Naive thymus-derived CD4-positive, alpha-beta T cell (primary cell): Measurements from ENCODE around the gene MIPEP. TPM values are rescaled to one million over a fixed set of nuclear protein-coding genes. Genes with fewer than 3 reads are reported as not detected.

Experiments used
- ATAC-seq: fragments of 150-1000 bp; cut with Tn5 transposase; 2 replicates; pipeline ENCODE4 v1.10.0; 2021; ENCODE audit warnings: mild to moderate bottlenecking, moderate library complexity
- CTCF ChIA-PET: fragments of 350-600 bp; sonication (Branson Sonifier 250); formaldehyde crosslinking; loops from one replicate; lab custom pipeline; 2021; ENCODE audit warnings: antibody characterized with exemption; lab: Charles Lee
- POLR2A ChIA-PET: fragments of 350-600 bp; sonication (Branson Sonifier 250); formaldehyde crosslinking; loops from one replicate; lab custom pipeline; 2021; ENCODE audit warnings: antibody characterized with exemption, inconsistent platforms; lab: Charles Lee
- DNase-seq, 9 donors: peaks; one replicate each; pipeline versions ENCODE4 v3.0.0 to v3.0.0-alpha.2; 2020 to 2022; ENCODE audit warnings: mixed read lengths in 1 of 9
- H3K27ac ChIP-seq: one replicate; pipeline ENCODE4 v1.7.0; 2013; ENCODE audit warnings: mild to moderate bottlenecking, low read depth, low read length, moderate library complexity
- H3K27me3 ChIP-seq, 2 donors: one replicate each; pipeline ENCODE4 v1.7.0; 2013; ENCODE audit warnings: low read length in 2 of 2, mild to moderate bottlenecking in 2 of 2, moderate library complexity in 2 of 2; ENCODE audit not compliant: control insufficient read depth in 2 of 2, insufficient read depth in 2 of 2
- H3K36me3 ChIP-seq, 3 experiments: 1 replicate in 2 of 3; 2 replicates in 1 of 3; pipeline ENCODE4 v1.7.0; 2013; ENCODE audit warnings: low read length in 3 of 3, mild to moderate bottlenecking in 3 of 3, moderate library complexity in 1 of 3; ENCODE audit not compliant: insufficient read depth in 3 of 3, control insufficient read depth in 2 of 3
- H3K4me1 ChIP-seq, 2 donors: one replicate each; pipeline ENCODE4 v1.7.0; 2013; ENCODE audit warnings: low read length in 2 of 2, mild to moderate bottlenecking in 2 of 2, moderate library complexity in 1 of 2; ENCODE audit not compliant: control insufficient read depth in 2 of 2, insufficient read depth in 2 of 2
- H3K4me3 ChIP-seq: 2 replicates; pipeline ENCODE4 v1.7.0; 2013; ENCODE audit warnings: mild to moderate bottlenecking, low read length
- H3K9me3 ChIP-seq, 3 experiments: 1 replicate in 2 of 3; 2 replicates in 1 of 3; pipeline ENCODE4 v1.7.0; 2013; ENCODE audit warnings: low read length in 3 of 3; ENCODE audit not compliant: control insufficient read depth in 2 of 3
- H3K27ac Mint-ChIP-seq, 9 donors: one replicate each; pipeline ENCODE4 v1.8.0; 2020 to 2022; ENCODE audit warnings: mixed read lengths in 9 of 9, mild to moderate bottlenecking in 8 of 9, moderate library complexity in 5 of 9, inconsistent platforms in 2 of 9
- H3K27me3 Mint-ChIP-seq, 5 donors: one replicate each; pipeline ENCODE4 v1.8.0; 2021 to 2022; ENCODE audit warnings: mixed read lengths in 5 of 5, mild to moderate bottlenecking in 1 of 5
- H3K36me3 Mint-ChIP-seq, 5 donors: one replicate each; pipeline ENCODE4 v1.8.0; 2020 to 2022; ENCODE audit warnings: mixed read lengths in 5 of 5, mild to moderate bottlenecking in 3 of 5, inconsistent platforms in 1 of 5
- H3K4me1 Mint-ChIP-seq, 7 donors: one replicate each; pipeline ENCODE4 v1.8.0; 2020 to 2022; ENCODE audit warnings: mixed read lengths in 7 of 7, mild to moderate bottlenecking in 3 of 7, inconsistent platforms in 1 of 7
- H3K4me3 Mint-ChIP-seq, 10 donors: one replicate each; pipeline ENCODE4 v1.8.0; 2020 to 2022; ENCODE audit warnings: mild to moderate bottlenecking in 10 of 10, mixed read lengths in 10 of 10, moderate library complexity in 6 of 10, inconsistent platforms in 2 of 10
- H3K9me3 Mint-ChIP-seq, 11 donors: one replicate each; pipeline ENCODE4 v1.8.0; 2020 to 2022; ENCODE audit warnings: mixed read lengths in 11 of 11, mild to moderate bottlenecking in 4 of 11, inconsistent platforms in 1 of 11, moderate library complexity in 1 of 11
- intact Hi-C, 2 donors: fragments of 100-400 bp; cut with micrococcal nuclease; formaldehyde crosslinking; loops; one replicate each; pipeline ENCODE4 v1.15.1; 2023
- polyA plus RNA-seq, 2 donors: library from polyadenylated mRNA; unstranded; fragments of 300-500 nt; fragmentation: Illumina TruSeq; gene quantifications; one replicate each; pipeline ENCODE4 v1.2.3, GENCODE V29; 2021
- total RNA-seq, 6 experiments: library from RNA in 5 of 6; stranded (reverse) in 5 of 6; gene quantifications; 1 replicate in 5 of 6; 2 replicates in 1 of 6; pipeline ENCODE4 v1.2.3 and lab custom pipeline; 2021 to 2026

MIPEP gene
- total and polyA plus RNA-seq, 7 experiments from 2014 or later, result 8.0 to 20.7 (median 9.5) TPM

DNA sequence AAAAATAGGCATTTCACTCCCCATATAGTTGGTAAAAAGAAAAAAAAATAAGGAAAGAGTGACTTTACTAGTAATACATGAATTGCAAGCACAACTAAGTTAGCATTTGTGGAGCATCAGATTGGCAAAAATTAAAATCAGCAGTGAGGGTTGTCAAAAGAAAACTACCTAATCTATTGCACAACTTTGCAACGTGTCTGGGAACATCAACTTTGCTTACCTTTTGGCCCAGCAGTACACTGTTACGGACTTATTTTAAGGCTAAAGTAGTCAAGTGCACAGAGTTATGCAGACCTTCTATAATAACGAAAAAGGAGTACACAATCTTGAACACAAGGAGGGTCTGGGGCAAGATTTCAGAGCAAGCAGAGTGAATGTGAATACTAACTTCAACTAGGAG lies 102.6 kb downstream of the MIPEP start:
- no peak for DNase-seq
- peaks cover 0 to 21% (median 7%) of the 10 kb centered on the region in 5 donors for H3K36me3 Mint-ChIP-seq
- no peak for ATAC-seq
- intact Hi-C loops, result no loop called here
- H3K36me3 ChIP-seq, result no peaks in the 10 kb centered on the region
- no peaks in the 10 kb centered on the region for H3K27me3 ChIP-seq
- no peak overlapping the region for H3K27ac ChIP-seq
- H3K4me1 ChIP-seq, result no peaks in the 10 kb centered on the region
- no peaks in the 10 kb centered on the region for H3K9me3 ChIP-seq
- H3K4me3 ChIP-seq, result no peak overlapping the region
- no peak overlapping the region for H3K27ac Mint-ChIP-seq
- no peak overlapping the region for H3K4me3 Mint-ChIP-seq
- H3K4me1 Mint-ChIP-seq, result peaks cover 0 to 6% (median 4%) of the 10 kb centered on the region in 7 donors
- peaks cover 0 to 4% (median 0%) of the 10 kb centered on the region in 11 donors for H3K9me3 Mint-ChIP-seq
- ChIA-PET POLR2A (interaction anchor here (0.6 kb wide), 1 partner anchor 97 kb away, joined by 4 read pairs; no protein-coding TSS in a partner anchor), CTCF (no interaction called here)
- no peaks in the 10 kb centered on the region for H3K27me3 Mint-ChIP-seq

DNA sequence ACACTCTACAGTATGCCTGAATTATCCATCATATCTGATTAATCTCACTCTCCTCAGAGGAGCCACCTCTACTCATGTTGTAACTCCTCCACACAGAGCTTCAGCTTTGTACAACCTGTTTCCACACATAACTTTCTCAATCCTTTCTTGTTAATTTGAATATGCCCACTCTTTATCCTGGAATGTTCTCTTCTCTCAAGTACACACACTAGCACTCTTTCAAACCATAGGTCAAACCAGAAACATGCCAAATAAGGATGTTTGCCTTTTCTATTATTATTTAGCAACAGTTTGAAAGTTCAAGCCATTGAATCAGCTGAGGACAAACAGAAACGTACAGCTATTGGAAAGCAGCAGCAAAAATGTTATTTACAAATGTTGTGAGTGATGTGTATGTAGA lies 110.3 kb downstream of the MIPEP start:
- peak overlapping the region in 1 of 9 donors; percentile 42 for H3K27ac Mint-ChIP-seq
- H3K27me3 ChIP-seq, result peaks cover 0 to 2% of the 10 kb centered on the region in 2 donors
- ChIA-PET POLR2A (interaction anchor here (0.6 kb wide), 1 partner anchor 312 kb away, joined by 3 read pairs; no protein-coding TSS in a partner anchor), CTCF (interaction anchor here (0.6 kb wide), 1 partner anchor 948 kb away, joined by 3 read pairs; no protein-coding TSS in a partner anchor)
- no peak overlapping the region for H3K27ac ChIP-seq
- intact Hi-C loops, result loop anchor here in 1 of 2 donors (2.0 to 10.0 kb wide), 3 partner anchors 37 to 312 kb away; partner anchors contain the start of gene TNFRSF19
- H3K4me1 Mint-ChIP-seq, result peaks cover 0 to 25% (median 13%) of the 10 kb centered on the region in 7 donors
- peaks cover 0 to 3% (median 0%) of the 10 kb centered on the region in 11 donors for H3K9me3 Mint-ChIP-seq
- H3K27me3 Mint-ChIP-seq, result no peaks in the 10 kb centered on the region
- DNase-seq (no peak), ATAC-seq (no peak)
- H3K9me3 ChIP-seq, result no peaks in the 10 kb centered on the region
- H3K4me3 ChIP-seq, result no peak overlapping the region
- H3K36me3 ChIP-seq, result no peaks in the 10 kb centered on the region
- no peak overlapping the region for H3K4me3 Mint-ChIP-seq
- H3K4me1 ChIP-seq, result no peaks in the 10 kb centered on the region
- peaks cover 0 to 30% (median 19%) of the 10 kb centered on the region in 5 donors for H3K36me3 Mint-ChIP-seq

DNA sequence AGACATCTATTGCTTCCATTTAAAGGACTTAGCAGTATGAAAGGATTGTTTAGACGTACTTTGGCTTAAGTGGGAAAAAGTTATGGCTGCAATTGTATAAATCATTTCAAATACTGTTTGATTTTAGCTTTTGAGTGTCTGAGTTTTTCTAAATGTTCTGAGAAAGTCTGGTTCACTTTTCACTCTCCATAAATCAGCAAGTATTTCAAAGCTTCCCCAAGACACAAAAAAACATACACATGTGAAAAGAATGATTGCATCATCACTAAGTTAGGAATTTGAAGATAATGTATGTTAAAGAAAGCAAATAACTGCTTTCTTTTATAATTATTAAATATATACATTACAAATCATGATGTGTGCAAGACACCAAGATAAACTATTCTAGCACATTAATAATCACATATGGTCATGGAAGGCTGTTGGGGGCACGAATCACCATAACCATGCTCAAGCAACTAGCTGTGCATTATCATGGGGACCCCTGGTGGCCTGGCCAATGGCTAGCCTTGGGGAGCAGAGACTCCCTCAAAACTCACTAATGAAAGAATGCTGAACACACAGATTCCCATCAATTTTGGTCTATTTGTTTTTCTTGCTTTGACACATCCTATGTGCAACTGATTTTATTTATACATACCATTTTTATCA lies 111.1 kb downstream of the MIPEP start:
- CTCF ChIA-PET, result interaction anchor here (0.6 kb wide), 1 partner anchor 949 kb away, joined by 3 read pairs; no protein-coding TSS in a partner anchor
- H3K27ac ChIP-seq, result no peak overlapping the region
- Mint-ChIP-seq H3K36me3 (peaks cover 0 to 27% (median 19%) of the 10 kb centered on the region in 5 donors), H3K9me3 (peaks cover 0 to 3% (median 0%) of the 10 kb centered on the region in 11 donors), H3K27ac (no peak overlapping the region), H3K4me3 (no peak overlapping the region), H3K27me3 (no peaks in the 10 kb centered on the region), H3K4me1 (peaks cover 0 to 26% (median 13%) of the 10 kb centered on the region in 7 donors)
- no peaks in the 10 kb centered on the region for H3K9me3 ChIP-seq
- H3K36me3 ChIP-seq, result no peaks in the 10 kb centered on the region
- intact Hi-C loops, result loop anchor here in 1 of 2 donors (2.0 to 10.0 kb wide), 3 partner anchors 36 to 311 kb away; partner anchors contain the start of gene TNFRSF19
- H3K27me3 ChIP-seq, result peaks cover 0 to 2% of the 10 kb centered on the region in 2 donors
- ATAC-seq, result no peak
- H3K4me1 ChIP-seq, result no peaks in the 10 kb centered on the region
- H3K4me3 ChIP-seq, result no peak overlapping the region
- POLR2A ChIA-PET, result no interaction called here
- no peak for DNase-seq

DNA sequence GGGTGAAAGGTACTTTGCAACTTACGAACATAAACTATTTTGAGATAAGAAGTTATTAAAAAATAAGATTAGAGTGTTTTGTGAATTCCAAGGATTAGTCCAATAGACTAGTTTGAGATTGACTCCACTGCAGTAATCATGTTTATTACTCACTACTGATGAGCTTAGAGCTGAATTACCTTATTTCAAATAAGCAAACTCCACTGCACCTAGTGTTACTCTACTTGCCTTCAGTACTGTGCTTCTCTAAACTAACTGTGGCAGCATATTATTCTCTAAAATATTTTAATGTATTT lies 111.7 kb downstream of the MIPEP start:
- Mint-ChIP-seq H3K9me3 (peaks cover 0 to 3% (median 0%) of the 10 kb centered on the region in 11 donors), H3K27ac (no peak overlapping the region), H3K4me1 (peaks cover 0 to 32% (median 13%) of the 10 kb centered on the region in 7 donors), H3K4me3 (no peak overlapping the region), H3K36me3 (peaks cover 0 to 27% (median 19%) of the 10 kb centered on the region in 5 donors), H3K27me3 (no peaks in the 10 kb centered on the region)
- Histone ChIP-seq H3K27ac (no peak overlapping the region), H3K36me3 (no peaks in the 10 kb centered on the region), H3K4me3 (no peak overlapping the region), H3K9me3 (no peaks in the 10 kb centered on the region), H3K4me1 (no peaks in the 10 kb centered on the region), H3K27me3 (peaks cover 0 to 2% of the 10 kb centered on the region in 2 donors)
- CTCF ChIA-PET, result no interaction called here
- DNase-seq (no peak), ATAC-seq (no peak)
- intact Hi-C loops, result loop anchor here in 1 of 2 donors (5.0 to 10.0 kb wide), 2 partner anchors 35 to 203 kb away; partner anchors contain the start of gene TNFRSF19
- POLR2A ChIA-PET, result no interaction called here

DNA sequence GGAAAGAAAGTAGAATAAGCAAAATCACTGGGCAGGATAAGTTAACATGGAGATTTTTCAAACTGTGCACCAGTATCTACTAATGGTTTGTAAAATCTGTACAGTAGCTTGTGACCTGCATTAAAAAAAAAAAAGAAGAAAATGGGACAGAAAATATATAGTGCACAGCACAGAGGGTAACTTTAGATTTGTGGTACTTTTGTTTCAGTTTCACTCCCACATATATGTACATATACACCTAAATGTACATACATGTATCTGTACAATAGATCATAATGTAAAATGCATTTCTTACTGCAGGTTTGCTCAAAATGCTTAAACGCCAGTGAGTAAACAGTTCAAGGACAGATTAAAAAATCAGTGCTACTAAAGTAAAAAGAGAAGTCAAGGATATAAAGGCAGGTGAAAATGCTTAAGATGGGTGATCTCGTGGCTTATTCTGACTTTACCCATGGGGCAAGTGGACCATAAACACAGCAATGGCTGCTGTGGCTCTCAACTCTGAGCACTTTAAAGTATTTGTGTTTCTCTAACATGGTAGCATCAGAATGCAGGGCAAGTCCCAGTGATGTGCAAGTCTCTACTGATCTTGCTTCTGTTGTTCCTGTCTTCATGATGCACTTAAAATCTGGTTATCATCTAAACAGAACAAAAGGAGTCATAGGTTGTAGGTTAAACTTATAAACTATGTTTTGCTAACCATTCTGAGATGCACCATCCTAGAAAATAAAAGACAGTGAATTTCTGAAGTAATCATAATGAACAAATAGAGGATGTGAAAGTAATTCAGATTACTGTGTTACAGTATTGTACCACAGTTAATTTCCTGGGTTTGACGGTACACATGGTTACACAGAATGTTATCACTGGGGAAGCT lies 112.3 kb downstream of the MIPEP start:
- Histone ChIP-seq H3K4me3 (no peak overlapping the region), H3K9me3 (no peaks in the 10 kb centered on the region), H3K27me3 (peaks cover 0 to 2% of the 10 kb centered on the region in 2 donors), H3K36me3 (no peaks in the 10 kb centered on the region), H3K4me1 (no peaks in the 10 kb centered on the region), H3K27ac (no peak overlapping the region)
- no peaks in the 10 kb centered on the region for H3K27me3 Mint-ChIP-seq
- H3K27ac Mint-ChIP-seq, result no peak overlapping the region
- no peak overlapping the region for H3K4me3 Mint-ChIP-seq
- H3K9me3 Mint-ChIP-seq, result peaks cover 0 to 3% (median 0%) of the 10 kb centered on the region in 11 donors
- peaks cover 0 to 28% (median 9%) of the 10 kb centered on the region in 7 donors for H3K4me1 Mint-ChIP-seq
- intact Hi-C loops, result loop anchor here in 1 of 2 donors (5.0 to 10.0 kb wide), 2 partner anchors 35 to 202 kb away; partner anchors contain the start of gene TNFRSF19
- H3K36me3 Mint-ChIP-seq, result peaks cover 0 to 22% (median 18%) of the 10 kb centered on the region in 5 donors
- CTCF ChIA-PET, result no interaction called here
- DNase-seq, result no peak
- POLR2A ChIA-PET, result no interaction called here
- no peak for ATAC-seq

DNA sequence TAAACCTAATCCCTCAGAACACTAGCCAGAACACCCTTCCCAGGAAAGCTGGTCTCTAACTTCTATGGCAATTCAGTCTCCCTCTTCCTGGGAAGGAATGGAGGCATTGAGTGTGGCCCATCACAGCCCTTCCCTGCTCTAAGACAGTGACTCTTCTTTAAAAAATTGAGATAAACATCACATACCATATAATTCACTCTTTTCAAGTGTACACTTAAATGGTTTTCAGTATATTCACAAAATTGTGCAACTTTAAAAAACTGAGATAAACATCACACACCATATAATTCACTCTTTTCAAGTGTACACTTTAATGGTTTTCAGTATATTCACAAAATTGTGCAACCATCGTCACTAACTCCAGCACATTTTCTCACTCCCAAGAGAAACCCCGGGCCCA lies 116.5 kb downstream of the MIPEP start:
- H3K27me3 Mint-ChIP-seq, result no peaks in the 10 kb centered on the region
- POLR2A ChIA-PET, result no interaction called here
- H3K4me1 ChIP-seq, result no peaks in the 10 kb centered on the region
- DNase-seq (no peak), ATAC-seq (no peak)
- H3K27me3 ChIP-seq, result peaks cover 0 to 2% of the 10 kb centered on the region in 2 donors
- intact Hi-C loops, result loop anchor here in 1 of 2 donors (10.0 kb wide), 1 partner anchor 198 kb away; the partner anchor contains the start of gene TNFRSF19
- CTCF ChIA-PET, result no interaction called here
- no peak overlapping the region for H3K4me3 ChIP-seq
- H3K4me3 Mint-ChIP-seq, result no peak overlapping the region
- H3K4me1 Mint-ChIP-seq, result peaks cover 0 to 28% (median 11%) of the 10 kb centered on the region in 7 donors
- H3K27ac Mint-ChIP-seq, result no peak overlapping the region
- peaks cover 0 to 19% (median 9%) of the 10 kb centered on the region in 5 donors for H3K36me3 Mint-ChIP-seq
- no peaks in the 10 kb centered on the region for H3K9me3 Mint-ChIP-seq
- H3K9me3 ChIP-seq, result no peaks in the 10 kb centered on the region
- H3K27ac ChIP-seq, result no peak overlapping the region
- no peaks in the 10 kb centered on the region for H3K36me3 ChIP-seq
